HL-60 (cell line): Measurements from ENCODE around the gene P4HA1.

ENCODE experiments used
- DNase-seq, 2 experiments: peaks; one replicate each; pipeline ENCODE4 v3.0.0-alpha.2; 2010 to 2020; ENCODE audit warnings: low read depth in 1 of 2, low spot score in 1 of 2
- H3K27ac ChIP-seq: fragments of 250-450 bp; sonication (Bioruptor Pico); replicated peaks from 2 replicates; pipeline ENCODE4 v1.5.1; 2020; ENCODE audit warnings: mild to moderate bottlenecking, moderate library complexity
- H3K27me3 ChIP-seq: fragments of 250-450 bp; sonication (Bioruptor Pico); 2 replicates; pipeline ENCODE4 v1.5.1; 2021; ENCODE audit warnings: mild to moderate bottlenecking, moderate library complexity; ENCODE audit not compliant: insufficient read depth, poor library complexity, severe bottlenecking
- H3K4me3 ChIP-seq: replicated peaks from 2 replicates; pipeline ENCODE4 v1.5.1; 2011; ENCODE audit warnings: mild to moderate bottlenecking, control low read depth, low read length; ENCODE audit not compliant: insufficient read depth
- GABPA ChIP-seq: IDR thresholded peaks from 2 replicates; pipeline ENCODE4 v1.6.1; 2012; ENCODE audit warnings: low read depth
- POLR2AphosphoS5 ChIP-seq: IDR thresholded peaks from 2 replicates; pipeline ENCODE4 v1.6.1; 2012; ENCODE audit warnings: low read depth
- REST ChIP-seq: IDR thresholded peaks from 2 replicates; pipeline ENCODE4 v1.6.1; 2012; ENCODE audit warnings: low read depth; ENCODE audit not compliant: insufficient replicate concordance
- SPI1 ChIP-seq: IDR thresholded peaks from 2 replicates; pipeline ENCODE4 v1.6.1; 2012; ENCODE audit warnings: low read depth, mild to moderate bottlenecking, borderline replicate concordance
- TF ChIP-seq, protein P1 (sequence below): IDR thresholded peaks from one replicate; pipeline ENCODE4 v1.5.1; 2011; ENCODE audit warnings: low read length, control low read depth, inconsistent platforms; ENCODE audit not compliant: insufficient read depth

Gene P4HA1

DNA sequence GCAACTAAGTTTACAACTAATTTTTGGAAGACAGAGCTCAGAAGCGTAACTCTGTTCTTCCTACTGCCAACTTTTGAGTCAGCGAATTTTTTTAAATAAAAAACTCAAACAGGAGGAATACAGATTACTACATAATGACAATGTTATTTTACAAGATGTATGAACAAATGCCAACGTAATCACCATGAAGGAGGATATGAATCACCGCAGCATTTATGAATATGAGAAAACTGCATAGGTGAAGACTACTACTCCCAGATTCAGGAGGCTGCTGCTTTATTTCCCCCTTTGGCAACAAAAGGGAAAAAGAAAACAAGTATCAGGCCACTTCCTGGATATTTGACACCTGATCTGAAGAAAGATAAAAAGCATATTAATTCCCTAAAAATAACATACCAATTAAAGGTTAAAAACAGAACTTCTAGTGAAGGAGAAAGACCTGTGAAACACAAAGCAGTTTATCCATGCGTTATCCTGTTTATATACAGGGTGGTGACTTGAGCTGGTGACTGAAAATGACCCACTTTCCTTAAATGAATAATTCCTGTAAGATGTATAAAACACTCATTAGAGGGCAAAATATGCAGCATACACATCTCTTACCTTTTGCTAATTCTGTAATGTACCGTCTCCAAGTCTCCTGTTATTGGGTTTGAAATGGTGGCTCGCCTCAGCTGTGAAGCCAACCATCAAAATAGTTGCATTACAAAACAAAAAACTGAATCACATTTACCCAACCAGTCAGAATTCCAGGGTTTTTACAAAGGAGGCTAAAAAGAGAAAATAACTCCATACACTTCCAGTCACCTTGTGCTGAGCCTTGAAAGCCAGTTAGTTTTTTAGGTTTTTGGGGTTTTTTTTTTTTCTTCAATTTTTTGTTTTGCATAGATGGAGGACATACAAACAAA lies 52.0 kb downstream of the P4HA1 start:
- Histone ChIP-seq H3K4me3 (no peak overlapping the region), H3K27ac (no peak overlapping the region), H3K27me3 (no peaks in the 10 kb centered on the region)
- DNase-seq = no peak
- no peak for TF ChIP-seq SPI1
- no peak for TF ChIP-seq POLR2AphosphoS5
- TF ChIP-seq, protein P1, sequence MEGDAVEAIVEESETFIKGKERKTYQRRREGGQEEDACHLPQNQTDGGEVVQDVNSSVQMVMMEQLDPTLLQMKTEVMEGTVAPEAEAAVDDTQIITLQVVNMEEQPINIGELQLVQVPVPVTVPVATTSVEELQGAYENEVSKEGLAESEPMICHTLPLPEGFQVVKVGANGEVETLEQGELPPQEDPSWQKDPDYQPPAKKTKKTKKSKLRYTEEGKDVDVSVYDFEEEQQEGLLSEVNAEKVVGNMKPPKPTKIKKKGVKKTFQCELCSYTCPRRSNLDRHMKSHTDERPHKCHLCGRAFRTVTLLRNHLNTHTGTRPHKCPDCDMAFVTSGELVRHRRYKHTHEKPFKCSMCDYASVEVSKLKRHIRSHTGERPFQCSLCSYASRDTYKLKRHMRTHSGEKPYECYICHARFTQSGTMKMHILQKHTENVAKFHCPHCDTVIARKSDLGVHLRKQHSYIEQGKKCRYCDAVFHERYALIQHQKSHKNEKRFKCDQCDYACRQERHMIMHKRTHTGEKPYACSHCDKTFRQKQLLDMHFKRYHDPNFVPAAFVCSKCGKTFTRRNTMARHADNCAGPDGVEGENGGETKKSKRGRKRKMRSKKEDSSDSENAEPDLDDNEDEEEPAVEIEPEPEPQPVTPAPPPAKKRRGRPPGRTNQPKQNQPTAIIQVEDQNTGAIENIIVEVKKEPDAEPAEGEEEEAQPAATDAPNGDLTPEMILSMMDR = no peak
- no peak for TF ChIP-seq REST
- no peak for TF ChIP-seq GABPA

GRCh38 chr10:73043766-73044377 lies 52.8 kb downstream of the P4HA1 start:
- TF ChIP-seq REST (no peak), POLR2AphosphoS5 (no peak), SPI1 (no peak)
- H3K27me3 ChIP-seq = no peaks in the 10 kb centered on the region
- no peak overlapping the region for H3K27ac ChIP-seq
- no peak overlapping the region for H3K4me3 ChIP-seq
- no peak for DNase-seq

DNA sequence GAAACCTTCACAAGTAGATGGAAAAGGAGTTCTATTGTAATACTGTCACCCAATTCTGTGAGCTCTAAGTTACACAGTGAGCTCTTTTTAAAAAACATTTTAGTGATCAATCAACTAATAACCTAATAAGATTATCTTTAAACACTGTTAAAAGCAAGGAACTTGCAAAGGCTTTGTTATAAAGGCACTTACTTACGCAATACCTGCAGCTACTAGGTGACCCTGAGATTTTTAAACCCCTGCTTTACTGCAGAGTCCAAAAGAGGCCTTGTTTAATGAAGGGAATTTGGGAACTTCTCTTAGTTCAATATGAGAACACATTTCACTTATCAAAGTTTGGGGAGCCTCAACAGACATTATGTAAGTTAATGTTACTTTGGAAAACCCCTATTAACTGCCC lies 53.3 kb downstream of the P4HA1 start:
- Histone ChIP-seq H3K4me3 (no peak overlapping the region), H3K27ac (no peak overlapping the region), H3K27me3 (no peaks in the 10 kb centered on the region)
- TF ChIP-seq SPI1 = no peak
- TF ChIP-seq, protein P1 = no peak
- TF ChIP-seq POLR2AphosphoS5 = no peak
- TF ChIP-seq GABPA = no peak
- no peak for TF ChIP-seq REST
- DNase-seq = no peak
